Fibroblast of upper back skin (primary cell): Measurements from ENCODE around the gene CAMK2D.
"Not testable (repeated sequence)": the region's sequence is repeated elsewhere in the genome, so short reads cannot be mapped to it uniquely, and the experiment has no call there.

Experiments
- DNase-seq: peaks from one replicate; pipeline ENCODE4 v3.0.0-alpha.2; 2013

The CAMK2D gene

DNA sequence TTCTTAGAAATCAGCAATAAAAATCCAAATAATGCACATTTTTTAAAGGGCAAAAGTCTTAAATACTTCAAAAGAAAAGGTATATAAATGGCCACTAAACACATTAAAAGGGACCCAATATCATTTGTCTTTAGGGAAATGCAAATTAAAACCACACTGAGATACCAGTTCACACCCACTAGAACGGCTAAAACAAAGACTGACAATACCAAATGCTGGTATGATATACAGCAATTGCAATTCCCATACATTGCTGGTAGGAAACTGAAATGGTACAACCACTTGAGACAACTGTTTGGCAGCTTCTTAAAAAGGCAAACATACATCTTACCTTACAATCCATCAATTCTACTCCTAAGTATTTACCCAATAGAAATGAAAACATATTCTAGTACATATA is 33.7 kb downstream of the CAMK2D start:
- no peak for DNase-seq

- DNase-seq, result no peak
Observed at GRCh38 chr4:113725963-113726362, 35.6 kb downstream of the CAMK2D start.

DNA sequence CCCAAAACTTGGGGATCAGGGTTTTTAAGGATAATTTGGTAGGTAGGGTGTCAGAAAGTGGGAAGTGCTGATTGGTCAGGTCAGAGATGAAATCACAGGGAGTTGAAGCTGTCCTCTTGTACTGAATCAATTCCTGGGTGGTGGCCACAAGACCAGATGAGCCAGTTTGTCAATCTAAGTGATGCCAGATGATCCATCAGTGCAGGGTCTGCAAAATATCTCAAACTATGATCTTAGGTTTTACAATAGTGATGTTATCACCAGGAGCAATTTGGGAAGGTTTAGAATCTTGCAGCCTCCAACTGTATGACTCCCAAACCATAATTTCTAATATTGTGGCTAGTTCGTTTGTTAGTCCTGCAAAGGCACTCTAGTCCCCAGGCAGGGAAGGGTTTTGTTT is 43.3 kb downstream of the CAMK2D start:
- DNase-seq, result no peak

DNA sequence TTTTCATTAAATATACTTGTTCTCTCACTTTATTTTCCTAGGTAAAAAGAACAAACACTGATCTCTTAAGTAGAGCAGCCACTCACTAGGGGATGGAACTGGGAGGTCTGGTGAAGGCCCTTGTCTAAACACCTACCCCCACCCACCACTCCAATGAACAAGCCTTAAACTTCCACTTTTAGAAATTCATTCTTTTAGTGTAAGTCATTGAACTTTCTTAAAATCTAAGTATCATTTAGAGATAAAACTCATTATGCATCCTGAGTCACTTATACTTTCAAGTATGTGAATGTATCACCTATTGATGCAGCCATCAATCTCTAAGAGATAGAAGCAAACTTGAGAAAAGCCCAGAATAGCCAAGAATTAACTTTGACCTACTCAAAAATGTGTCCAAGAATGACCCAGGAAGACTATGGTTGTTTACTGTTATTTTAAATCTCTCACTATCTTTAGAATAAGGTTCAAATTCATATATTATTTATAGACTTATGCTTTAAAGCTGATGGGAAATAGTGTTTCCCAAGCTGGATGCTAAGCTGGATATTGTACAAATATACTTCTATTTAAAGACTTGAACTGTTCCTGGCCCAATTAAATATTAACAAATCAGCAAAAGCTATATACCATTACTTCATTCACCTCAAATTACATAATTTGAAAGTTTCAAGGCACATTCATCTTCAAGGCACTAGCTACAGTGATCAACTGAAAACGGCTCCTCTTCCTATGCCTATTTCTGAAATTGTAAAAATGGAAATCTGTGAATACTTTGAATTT is 49.5 kb downstream of the CAMK2D start:
- no peak for DNase-seq

DNA sequence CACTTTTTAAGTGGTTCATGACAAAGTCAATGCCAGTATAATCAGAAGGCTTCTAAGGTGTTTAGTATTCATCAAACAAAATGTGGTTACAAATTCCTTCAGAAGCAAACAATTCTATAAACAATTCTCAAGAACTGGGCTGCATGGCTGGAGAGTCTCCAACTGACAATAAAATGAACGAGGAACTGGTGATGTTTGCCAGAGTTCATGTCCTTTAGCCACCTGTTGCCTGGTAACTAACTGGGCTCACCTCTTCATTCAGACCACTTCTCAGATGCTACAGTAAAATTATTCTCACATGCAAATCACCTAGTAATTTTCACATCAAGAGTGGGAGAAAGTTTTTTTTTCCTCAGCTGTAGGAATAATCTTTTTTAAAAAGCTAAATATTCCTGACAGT is 53.3 kb downstream of the CAMK2D start:
- DNase-seq, result no peak

GRCh38 chr4:113707048-113707447 is 54.5 kb downstream of the CAMK2D start:
- peak; percentile 74 for DNase-seq

DNA sequence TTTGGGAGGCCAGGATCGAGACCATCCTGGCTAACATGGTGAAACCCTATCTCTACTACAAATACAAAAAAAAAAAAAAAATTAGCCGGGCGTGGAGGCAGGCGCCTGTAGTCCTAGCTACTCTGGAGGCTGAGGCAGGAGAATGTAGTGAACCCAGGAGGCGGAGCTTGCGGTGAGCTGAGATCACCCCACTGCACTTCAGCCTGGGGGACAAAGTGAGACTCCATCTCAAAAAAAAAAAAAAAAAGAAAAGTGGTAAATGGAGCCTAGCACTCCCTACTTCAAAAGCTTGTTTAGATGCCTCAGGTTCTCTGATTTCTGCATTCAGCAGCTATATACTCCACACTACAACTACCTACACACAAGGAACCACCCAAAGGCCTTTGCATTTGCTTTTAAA is 56.4 kb downstream of the CAMK2D start:
- DNase-seq, result not testable (repeated sequence)

GRCh38 chr4:113702596-113702995 is 58.9 kb downstream of the CAMK2D start:
- DNase-seq, result peak; percentile 49

DNA sequence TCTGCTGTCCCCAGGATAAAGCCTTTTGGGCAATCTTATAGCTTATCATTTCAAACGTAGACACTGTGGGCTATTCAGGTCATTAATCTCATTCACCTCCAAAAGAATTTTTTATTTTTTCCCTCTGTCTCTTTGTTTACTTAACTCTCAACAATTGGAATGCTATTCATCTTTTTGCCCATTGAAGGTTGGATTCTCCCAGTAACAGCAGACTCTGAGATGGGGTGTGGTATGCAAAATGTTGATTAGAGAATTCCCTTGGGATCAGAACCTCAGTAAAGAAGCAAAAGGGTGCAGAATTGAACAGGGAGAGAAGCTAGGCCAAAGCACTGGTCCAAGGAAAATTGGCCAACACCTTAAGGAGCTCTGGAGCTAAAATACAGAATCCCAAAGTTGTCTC is 60.4 kb downstream of the CAMK2D start:
- DNase-seq, result no peak

DNA sequence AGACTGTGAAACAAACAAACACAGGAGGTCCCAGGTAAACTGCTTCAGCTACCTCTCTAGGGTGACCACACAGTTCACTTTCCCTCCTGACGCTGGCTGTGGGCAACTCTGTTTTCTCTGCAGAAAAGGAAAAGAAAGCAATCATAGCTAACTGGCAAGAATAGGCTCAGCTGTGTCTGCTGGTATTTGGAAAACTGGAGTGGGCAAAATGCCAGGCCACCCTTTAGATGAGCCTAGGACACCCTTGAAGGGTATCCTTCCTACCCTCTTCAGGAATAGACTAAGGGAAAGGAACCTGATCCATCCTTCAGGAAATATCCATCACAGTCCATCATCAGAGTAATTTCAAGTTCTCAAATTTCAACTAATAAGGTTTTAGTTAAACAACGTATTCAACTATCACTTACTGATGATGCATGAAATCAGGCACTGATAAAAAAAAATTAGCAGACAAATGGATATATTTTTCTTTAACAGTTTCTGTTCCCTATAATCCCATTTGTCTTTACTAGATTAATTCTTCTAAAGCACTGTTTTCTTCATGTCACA is 60.9 kb downstream of the CAMK2D start:
- DNase-seq, result no peak

GRCh38 chr4:113699772-113700171 is 61.8 kb downstream of the CAMK2D start:
- no peak for DNase-seq

DNA sequence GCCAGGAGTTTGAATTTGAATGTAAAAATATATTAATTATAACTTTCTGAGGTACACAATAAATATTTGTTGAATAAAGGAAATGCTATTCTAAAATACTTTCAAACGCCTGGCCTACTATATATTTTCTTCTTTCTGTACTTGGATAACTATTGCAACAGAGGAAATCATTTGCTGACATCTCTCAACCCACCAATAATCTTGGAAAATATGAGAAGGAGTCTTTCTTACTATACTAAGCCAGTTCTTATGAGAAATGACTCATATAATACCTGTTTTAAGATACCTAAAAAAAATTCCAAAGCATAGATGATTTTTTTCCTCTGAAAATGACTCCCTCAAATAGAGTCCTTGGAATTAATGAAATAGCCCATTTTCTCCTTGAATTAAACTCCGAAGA is 64.1 kb downstream of the CAMK2D start:
- no peak for DNase-seq

GRCh38 chr4:113695328-113696169 is 66.0 kb downstream of the CAMK2D start:
- no peak for DNase-seq

- no peak for DNase-seq
Observed at GRCh38 chr4:113694008-113694407, 67.5 kb downstream of the CAMK2D start.

DNA sequence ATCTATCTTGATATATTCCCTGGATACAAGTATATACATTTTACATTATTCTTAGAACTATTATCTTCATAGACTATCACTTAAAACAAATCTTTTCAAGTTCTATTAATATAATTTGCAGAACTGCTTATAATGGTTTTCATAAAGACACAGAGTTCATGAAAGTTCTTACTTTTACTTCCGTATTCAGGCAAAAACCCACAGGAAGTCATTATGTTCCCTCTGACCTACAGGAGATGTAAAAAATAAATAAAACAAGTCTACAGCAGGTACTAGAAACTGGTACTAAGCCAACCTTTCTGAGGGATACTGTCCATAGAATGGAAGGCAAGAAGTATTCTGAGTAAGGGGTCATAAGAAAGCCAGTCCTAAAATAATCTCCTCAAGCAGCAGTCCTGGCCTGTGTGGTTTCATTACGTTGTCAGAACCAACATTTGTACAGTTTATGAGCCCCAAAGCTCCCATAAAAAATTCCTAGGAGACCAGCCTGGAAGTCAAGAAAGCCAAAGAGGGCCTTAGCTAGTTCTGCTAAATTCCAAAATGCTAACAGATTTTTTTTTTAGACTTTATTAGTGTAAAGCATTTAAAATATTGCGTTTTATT is 68.6 kb downstream of the CAMK2D start:
- peak; percentile 46 for DNase-seq

GRCh38 chr4:113691676-113692075 is 69.9 kb downstream of the CAMK2D start:
- no peak for DNase-seq

- no peak for DNase-seq
Observed at GRCh38 chr4:113689394-113689793, 72.1 kb downstream of the CAMK2D start.

- DNase-seq, result peak; percentile 83
Observed at GRCh38 chr4:113687067-113687718, 74.3 kb downstream of the CAMK2D start.

GRCh38 chr4:113685157-113685556 is 76.4 kb downstream of the CAMK2D start:
- not testable (repeated sequence) for DNase-seq

- DNase-seq, result peak; percentile 65
Observed at GRCh38 chr4:113684534-113685091, 76.9 kb downstream of the CAMK2D start.

DNA sequence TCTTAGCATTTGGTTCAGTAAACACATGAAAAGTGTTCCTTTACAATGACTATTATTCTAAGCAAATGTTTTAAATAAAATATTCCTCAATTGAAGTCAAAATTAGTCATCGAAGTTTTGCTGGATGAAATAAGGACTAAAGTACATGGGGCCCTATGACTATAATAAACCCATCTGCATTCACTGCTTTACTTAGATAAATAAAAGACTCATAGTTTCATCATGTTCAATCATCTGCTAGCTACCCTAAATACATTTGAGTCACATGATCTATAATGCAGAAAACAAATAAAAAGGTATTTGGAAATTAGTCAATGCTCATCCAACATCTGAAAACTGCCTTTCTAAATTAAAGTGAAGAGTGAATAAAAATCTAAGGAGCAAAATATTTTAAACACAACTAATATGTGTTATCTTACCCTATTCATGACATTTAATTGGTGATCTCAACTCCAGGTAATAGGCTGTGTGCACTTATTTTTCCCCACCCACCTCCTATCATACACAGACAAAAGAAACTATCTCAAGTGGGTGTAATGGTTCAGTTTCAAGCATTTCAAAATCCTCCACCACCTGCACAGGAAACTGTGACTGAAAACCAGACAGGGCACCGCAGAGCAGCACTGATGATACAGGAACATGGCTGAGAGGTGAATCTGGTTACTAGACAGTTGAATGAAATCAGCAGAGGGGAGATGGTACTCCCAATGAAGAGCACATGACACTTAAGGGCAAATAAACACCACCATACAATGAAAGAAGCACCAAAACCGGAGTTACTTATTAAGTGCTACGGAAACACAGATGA is 78.6 kb downstream of the CAMK2D start:
- peak; percentile 63 for DNase-seq

DNA sequence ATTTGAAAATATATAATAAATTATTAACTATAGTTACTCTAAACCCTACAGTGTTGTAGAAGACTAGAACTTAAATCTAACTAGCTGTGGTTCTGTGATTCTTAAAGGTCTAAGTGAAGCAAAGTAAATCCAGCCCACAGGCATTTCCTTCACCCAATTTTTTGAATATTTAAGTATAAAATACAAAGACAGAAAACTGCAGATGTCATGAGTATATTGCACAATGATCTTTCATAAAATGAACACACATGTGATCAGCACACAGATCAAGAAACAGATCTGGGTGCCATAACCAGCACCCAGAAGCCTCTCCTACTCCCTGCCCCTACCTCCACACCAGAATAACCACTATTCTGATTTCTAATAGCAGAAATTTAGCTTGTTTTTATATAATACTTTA is 82.9 kb downstream of the CAMK2D start:
- peak; percentile 70 for DNase-seq
